ENCODE measurements around the gene TPRA1.
A peak's percentile ranks its signal among the peaks of the same experiment; 100 is the strongest.

The TPRA1 gene

DNA sequence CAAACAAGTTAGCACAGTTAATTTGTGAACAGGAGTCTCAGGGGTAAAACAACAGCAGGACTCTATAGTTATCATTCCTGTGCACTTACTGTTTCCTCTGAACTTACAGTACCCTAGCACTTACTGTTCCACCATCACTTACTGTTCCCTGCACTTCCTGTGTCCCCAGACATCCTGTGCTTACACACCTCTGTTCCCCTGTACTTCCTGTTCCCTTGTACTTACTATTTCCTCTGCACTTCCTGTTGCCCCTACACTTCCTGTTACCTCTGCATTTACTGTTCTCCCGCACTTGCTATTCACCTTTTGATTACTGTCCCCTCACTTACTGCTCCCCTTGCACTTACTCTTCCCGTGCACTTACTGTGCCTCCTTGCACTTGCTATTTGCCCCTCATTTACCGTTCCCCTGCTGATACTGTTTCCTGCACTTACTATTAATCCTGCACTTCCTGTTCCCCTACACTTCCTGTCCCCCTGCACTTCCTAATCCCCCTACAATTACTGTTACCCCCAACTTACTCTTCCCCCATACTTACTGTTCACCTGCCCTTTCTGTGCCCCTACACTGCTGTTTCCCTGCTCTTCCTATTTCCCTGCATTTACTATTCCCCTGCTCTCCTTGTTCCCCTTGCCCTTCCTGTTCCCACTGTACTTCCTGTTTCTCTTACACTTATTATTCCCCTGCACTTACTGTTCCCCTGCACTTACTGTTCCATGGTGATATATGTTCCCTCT, 30.3 kb downstream of the TPRA1 start:
- ATAC-seq, result no peak

DNA sequence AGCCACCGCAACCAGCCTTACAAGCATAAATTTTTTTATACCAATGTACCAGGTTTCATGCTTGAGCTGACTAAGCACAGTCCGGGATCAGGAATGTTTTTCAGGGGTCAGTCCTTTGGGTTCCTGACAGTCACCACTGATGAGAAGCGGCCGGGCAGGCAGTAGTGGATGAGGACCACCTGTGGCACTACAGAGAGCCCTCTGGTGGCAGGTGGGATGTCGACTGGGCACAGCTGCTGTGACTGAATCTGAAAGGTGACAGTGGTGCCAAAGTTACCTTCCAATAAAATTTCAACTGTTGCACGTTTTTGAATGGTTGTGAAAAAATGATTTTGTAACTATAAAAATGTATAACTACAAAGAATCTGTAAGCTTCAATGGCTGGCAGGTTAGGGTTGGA, 34.0 kb downstream of the TPRA1 start:
- no peak for ATAC-seq
- DNase-seq, result no peak

More for the DNA sequence above, 30.3 kb downstream of the TPRA1 start:
- DNase-seq, result no peak

DNA sequence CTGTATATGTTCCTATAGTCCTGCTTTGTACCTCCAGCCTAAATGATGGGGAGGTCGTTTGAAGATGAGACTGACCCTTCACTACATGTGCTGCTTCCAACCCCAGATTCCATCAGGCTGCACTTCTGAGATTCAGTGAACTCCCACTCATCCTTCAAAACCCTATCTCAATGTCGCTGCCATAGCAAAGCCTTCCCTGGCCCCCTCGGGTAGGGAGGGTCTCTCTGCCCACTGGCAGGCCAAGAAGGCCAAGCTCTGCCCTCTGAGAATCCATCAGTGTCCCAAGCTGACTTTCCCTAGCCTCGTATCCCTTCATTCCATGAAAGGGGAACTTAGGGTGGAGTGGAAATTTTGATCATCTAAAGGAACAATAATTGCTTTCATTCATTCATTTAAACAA, 35.4 kb downstream of the TPRA1 start:
- ATAC-seq, result no peak
- DNase-seq, result no peak

GRCh38 chr3:127552038-127552437, 38.5 kb downstream of the TPRA1 start:
- ATAC-seq (no peak), DNase-seq (no peak)

- ATAC-seq (no peak), DNase-seq (no peak)
These were observed 39.4 kb downstream of the TPRA1 start for GRCh38 chr3:127551178-127551577.

DNA sequence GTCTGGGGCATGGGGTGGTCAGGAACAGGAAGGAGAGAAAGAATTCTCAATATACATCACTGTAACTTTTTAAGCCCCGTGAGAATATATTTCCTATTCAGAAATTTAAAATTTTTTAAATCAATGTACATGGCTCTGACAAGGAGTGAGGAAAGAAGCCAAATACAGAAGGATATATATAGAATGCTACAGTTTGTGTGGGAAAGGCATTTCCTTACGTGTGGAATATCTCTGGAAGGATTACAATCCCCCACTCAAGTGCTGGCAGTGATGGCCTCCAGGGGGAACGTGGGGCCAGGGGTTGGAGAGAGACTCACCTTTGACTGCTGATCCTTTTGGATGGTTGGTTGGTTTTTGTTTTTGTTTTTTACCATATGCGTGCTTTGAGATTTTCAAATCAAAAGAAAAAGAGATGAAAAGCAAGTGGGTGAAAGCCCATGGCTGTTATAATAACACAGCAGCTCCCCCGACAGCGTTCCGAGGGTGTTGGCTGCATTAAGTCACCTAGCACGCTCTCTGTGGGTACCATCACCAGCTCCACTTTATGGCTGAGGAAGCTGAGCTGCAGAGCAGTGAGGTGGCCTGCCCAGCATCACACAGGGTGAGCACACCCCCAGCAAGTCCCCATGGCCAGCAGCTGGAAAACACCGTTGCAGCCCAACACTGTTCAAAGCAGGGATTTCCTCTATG, 39.9 kb downstream of the TPRA1 start:
- ATAC-seq (no peak), DNase-seq (no peak)

DNA sequence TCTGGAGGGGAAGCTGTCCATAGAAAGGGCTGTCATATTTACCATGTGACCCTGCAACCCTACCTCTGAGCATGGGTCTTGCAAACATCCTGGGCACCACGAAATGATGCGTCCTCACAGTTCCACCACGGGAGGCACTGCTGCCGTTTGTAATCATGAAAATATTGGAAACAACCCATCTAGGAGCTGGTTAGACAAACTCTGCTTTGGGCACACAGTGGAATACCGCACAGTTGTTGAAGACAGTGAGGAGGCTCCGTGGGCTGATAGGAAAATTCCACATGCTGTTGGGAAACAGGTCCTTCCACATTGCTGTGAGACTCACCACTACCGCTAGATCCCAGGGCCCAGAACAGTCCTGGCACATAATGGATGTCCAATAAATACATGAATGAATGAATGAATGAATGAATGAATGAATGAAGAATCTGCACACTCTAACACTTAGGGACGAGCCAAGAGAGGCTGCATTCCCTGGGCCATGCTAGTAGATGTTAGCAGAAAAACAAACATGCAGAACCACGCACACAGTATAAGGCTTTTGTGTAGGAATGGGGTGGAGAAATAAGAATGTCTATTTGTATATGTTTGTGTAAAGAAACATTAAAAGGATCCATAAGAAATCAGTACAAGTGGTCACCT, 40.6 kb downstream of the TPRA1 start:
- ATAC-seq, result no peak
- DNase-seq, result no peak

GRCh38 chr3:127547761-127548605, 42.5 kb downstream of the TPRA1 start:
- ATAC-seq (peak; percentile 77), DNase-seq (peak; percentile 86)

- DNase-seq, result no peak
- no peak for ATAC-seq
These were observed 43.4 kb downstream of the TPRA1 start for GRCh38 chr3:127546970-127547733.

DNA sequence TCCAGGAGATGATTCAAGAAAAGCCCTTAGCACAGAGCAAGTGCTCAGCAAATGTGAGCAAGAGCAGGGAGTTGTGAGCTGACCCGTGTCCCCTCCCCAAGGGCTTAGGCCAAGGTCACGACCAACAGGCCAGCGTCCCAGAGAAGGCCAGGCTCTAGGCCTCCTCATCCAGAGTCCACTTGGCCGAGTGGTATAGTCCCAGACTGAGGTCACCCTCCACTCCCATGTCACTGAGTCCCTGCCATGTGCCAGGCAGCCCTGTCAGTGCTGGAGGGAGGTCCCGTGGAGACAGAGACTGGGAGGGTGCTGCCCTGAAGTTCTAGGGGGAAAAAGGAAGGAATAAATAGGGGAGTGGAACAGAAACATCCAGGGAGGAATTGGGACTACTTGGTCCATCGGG, 44.0 kb downstream of the TPRA1 start:
- DNase-seq (no peak), ATAC-seq (no peak)

GRCh38 chr3:127545711-127546457, 44.6 kb downstream of the TPRA1 start:
- DNase-seq (no peak), ATAC-seq (no peak)

GRCh38 chr3:127545216-127545615, 45.3 kb downstream of the TPRA1 start:
- DNase-seq (no peak), ATAC-seq (no peak)

DNA sequence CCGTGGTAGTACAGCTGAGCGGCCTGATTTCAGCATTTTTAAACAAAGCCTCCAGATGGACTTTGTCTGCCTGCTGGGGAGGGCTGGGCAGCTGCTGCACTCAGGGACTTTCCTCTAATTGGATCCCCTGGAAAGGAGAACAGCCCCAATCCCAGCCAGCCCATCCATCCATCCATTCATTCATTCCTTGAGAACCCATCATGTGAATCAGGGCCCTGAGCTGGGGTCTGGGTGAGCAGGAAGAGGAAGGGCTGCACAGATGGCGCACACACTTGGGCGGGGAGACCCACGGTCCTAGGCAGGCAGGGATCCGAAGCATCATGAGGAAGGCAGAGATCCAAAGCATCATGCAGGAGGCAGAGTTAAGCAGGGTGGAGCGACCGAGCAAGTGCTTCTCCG, 45.7 kb downstream of the TPRA1 start:
- DNase-seq (no peak), ATAC-seq (no peak)

DNA sequence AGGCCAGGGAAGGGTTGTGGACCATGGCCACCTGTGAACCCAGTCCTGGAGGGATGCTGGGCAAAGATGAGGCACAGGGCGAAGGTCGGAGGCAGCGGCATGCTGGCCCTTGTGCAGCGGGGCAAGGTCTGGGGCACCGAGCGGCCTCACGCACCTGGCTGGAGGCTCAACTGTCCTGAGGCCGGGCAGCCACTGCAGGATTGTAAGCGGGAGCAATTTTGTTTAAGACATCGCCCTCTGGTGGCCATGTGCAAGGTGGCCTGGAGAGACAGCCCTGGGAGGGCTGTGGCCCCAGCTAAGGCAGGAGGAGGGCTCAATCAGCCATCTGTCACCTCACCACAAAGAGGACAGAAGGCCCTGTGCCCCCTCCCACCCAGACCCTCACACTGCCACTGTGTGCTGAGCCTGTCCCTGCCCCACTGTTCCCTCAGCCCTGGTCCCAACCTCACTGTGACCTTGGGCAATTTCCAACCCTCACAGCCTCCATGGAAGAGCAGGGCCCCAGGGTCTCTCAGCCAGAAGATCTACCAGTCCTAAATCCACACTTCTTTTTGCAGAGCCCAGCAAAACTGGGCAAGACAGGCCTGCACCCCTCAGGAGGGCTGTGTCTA, 46.2 kb downstream of the TPRA1 start:
- DNase-seq, result peak; percentile 74

DNA sequence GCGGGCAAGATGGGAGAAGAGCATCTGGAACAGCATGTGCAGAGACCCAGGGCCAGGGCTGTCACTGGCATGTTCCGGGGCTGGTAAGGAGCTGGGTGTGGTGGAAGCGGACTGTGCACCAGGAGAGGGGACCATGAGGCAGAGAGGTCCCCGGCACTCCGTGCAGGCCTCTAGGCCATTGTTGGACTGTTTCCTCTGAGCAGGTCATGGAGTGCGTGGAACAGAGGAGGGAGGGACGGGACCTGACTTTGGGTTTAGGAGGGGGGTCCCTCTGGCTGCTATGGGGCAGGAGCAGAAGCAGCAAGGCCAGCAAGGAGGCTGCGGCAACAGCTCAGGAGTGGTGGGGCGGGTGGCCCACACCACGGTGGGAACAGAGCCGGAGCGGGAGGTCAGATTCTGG, 47.1 kb downstream of the TPRA1 start:
- no peak for ATAC-seq
- no peak for DNase-seq

More for the DNA sequence above, 46.2 kb downstream of the TPRA1 start:
- peak; percentile 62 for ATAC-seq

DNA sequence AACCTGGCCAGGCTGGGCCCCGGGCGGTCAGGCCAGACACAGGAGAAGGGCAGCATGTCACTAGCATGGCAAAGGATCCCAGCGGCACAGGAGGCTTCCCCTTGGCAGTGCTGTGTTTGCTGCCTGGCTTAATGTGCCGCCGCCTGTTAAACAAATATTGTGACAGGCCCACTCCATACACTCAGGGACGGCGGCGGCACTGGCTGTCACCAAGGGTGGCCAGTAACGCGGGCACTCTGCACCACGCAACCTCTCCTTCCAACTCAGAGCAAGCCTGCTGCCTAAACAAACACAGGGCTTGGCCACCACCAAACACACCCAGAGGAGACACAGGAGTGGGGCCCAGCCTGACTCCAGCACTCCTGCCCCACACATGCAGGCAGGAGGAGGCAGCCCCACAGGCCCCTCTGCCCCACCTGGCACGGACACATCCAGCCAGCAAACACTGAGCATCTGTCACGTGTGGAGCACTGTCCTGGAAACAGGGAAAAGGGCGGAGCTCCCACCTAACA, 48.0 kb downstream of the TPRA1 start:
- no peak for ATAC-seq
- DNase-seq, result no peak

GRCh38 chr3:127541320-127541719, 49.2 kb downstream of the TPRA1 start:
- ATAC-seq (no peak), DNase-seq (no peak)

DNA sequence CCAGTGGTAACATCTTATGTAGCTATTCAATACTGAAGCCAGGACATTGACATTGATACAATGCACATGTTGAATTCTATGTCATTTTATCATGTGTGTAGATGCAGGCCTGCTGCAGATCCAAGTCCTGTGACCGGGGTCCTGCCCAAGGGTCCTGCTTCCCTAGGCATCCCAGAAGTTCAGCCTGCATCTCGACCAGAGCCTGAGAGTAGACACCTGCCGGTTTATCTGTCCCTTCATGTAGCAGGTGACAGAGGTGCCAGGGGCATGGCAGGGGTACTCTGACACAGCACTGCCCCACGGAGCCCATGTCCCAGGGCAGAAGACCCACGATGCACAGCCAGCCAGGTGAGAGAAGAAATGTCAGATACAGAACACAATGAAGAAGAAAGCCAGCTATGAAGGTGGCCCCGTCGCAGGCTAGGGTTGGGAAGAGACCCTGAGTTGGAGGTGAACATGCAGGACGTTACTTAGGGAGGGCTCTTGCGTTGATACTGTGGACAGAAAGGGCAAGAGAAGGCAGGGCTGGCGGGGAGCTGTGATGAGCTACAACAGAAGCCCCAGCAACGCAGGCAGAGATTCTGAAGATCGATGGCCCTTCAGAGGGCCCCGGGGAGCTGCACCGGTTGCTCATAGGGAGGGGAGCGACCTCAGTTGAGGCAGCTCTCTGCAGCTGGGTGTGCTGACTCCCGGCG, 51.0 kb downstream of the TPRA1 start:
- no peak for ATAC-seq

DNA sequence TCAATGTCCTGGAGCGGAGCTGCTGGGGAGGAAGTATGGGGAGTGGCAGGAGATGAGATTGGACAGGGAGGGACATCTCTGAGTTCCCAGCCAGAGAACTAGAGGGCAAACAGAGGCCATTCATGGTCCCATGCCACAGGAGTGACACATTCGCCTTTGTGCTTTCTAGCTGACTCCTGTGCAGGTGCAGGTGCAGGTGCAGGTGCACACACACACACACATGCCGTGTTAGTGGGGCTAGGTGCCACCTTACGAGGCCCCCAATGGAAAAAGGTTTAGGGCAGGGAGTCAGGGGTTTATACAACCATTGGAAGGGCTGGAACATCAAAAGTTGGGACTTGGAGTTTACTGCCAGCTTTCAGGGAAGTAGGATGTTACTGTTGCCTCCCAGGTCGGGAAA, 52.0 kb downstream of the TPRA1 start:
- no peak for DNase-seq

More for the DNA sequence above, 51.0 kb downstream of the TPRA1 start:
- DNase-seq, result no peak

More for the DNA sequence above, 52.0 kb downstream of the TPRA1 start:
- no peak for ATAC-seq

All from stimulated activated naive CD8-positive, alpha-beta T cell treated with anti-CD3 and anti-CD28 coated beads, Interleukin-15, Interleukin-2, amounts not matched to agents 100 U/mL and 50 U/mL, for 24 hours (primary cell).